ENCODE results near the gene LY6G6F. TPM values are rescaled to one million over a fixed set of nuclear protein-coding genes. Genes with fewer than 3 reads are reported as not detected.

Gene LY6G6F
- total RNA-seq, 2 experiments from 2014 or later: not detected

DNA sequence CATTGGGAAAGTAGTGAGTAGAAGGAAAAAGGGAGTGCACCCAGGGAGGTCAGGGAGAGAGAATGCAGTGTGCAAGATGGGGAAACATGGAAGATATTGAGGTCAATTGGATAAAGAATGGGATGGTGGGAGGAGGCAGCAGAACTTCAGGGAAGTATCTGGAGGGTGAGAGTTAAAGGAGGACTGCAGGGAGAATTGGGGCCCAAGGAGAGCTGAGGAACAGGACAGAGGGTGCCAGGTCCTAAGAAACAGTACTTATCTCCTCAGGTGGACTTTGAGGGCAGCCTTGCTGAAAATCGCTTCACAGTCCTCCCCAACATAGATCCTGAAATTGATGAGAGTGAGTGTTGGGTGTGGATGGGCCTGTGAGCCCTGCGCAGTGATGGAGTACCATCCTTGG lies 51.6 kb downstream of the LY6G6F start:
- H3K4me1 Mint-ChIP-seq (ENCODE audit: low read depth): no peaks in the 10 kb centered on the region
- H3K27ac Mint-ChIP-seq: no peak overlapping the region
- no peak overlapping the region for H3K4me3 Mint-ChIP-seq
- H3K27me3 Mint-ChIP-seq: no peaks in the 10 kb centered on the region
- intact Hi-C loops (cut with micrococcal nuclease): no loop called here
- H3K36me3 Mint-ChIP-seq: peaks cover 50% of the 10 kb centered on the region
- no peaks in the 10 kb centered on the region for H3K9me3 Mint-ChIP-seq
- CTCF ChIA-PET: interaction anchor here (1.0 to 2.2 kb wide), 2 partner anchors 12 to 15 kb away, joined by 3 to 13 read pairs; no protein-coding TSS in a partner anchor
- no peak for DNase-seq
- POLR2A ChIA-PET: interaction anchor here (0.6 to 0.9 kb wide), 2 partner anchors 18 to 92 kb away, joined by 3 read pairs; partner anchors contain the start of gene MSH5

Small RNAs within 50 kb of the gene (microRNA-seq; reads per million reads assigned to microRNA genes)
- not detected for gene MIR4646 (ENCODE audit: borderline microRNAs expressed, borderline number of aligned reads, borderline replicate concordance)

Other genes starting within 250 kb of the LY6G6F start
- 10 to 100 TPM; 21.1 to 23.2 TPM for gene MICB, start 208.7 kb upstream of the LY6G6F start, total RNA-seq
- not detected for gene MCCD1, start 177.9 kb upstream of the LY6G6F start, total RNA-seq
- gene DDX39B, start 164.9 kb upstream of the LY6G6F start, total RNA-seq: 100 to 1,000 TPM; 538 to 547 TPM
- gene ATP6V1G2, start 160.3 kb upstream of the LY6G6F start, total RNA-seq: 1 to 10 TPM; 1.4 to 1.6 TPM
- 10 to 100 TPM; 18.5 to 21.5 TPM for gene NFKBIL1, start 159.3 kb upstream of the LY6G6F start, total RNA-seq
- gene LTA, start 134.6 kb upstream of the LY6G6F start, total RNA-seq: 100 to 1,000 TPM; 696 to 733 TPM
- 100 to 1,000 TPM; 165 to 167 TPM for gene TNF, start 131.3 kb upstream of the LY6G6F start, total RNA-seq
- 100 to 1,000 TPM; 161 to 164 TPM for gene LTB, start 124.4 kb upstream of the LY6G6F start, total RNA-seq
- gene LST1, start 120.6 kb upstream of the LY6G6F start, total RNA-seq: 10 to 100 TPM; 15.7 to 16.9 TPM
- gene NCR3, start 113.9 kb upstream of the LY6G6F start, total RNA-seq: 10 to 100 TPM; 11.7 to 12.2 TPM
- gene AIF1, start 91.6 kb upstream of the LY6G6F start, total RNA-seq: 10 to 100 TPM; 26.1 to 29.0 TPM
- gene PRRC2A, start 86.2 kb upstream of the LY6G6F start, total RNA-seq: 100 to 1,000 TPM; 246 to 257 TPM
- gene BAG6, start 54.2 kb upstream of the LY6G6F start, total RNA-seq: 100 to 1,000 TPM; 351 to 354 TPM
- 1 to 10 TPM; 2.9 to 3.1 TPM for gene APOM, start 51.0 kb upstream of the LY6G6F start, total RNA-seq
- gene C6orf47, start 46.1 kb upstream of the LY6G6F start, total RNA-seq: 10 to 100 TPM; 15.8 to 16.9 TPM
- gene GPANK1, start 41.9 kb upstream of the LY6G6F start, total RNA-seq: 10 to 100 TPM; 31.6 to 32.3 TPM
- gene CSNK2B, start 40.8 kb upstream of the LY6G6F start, total RNA-seq: 100 to 1,000 TPM; 227 to 234 TPM
- 10 to 100 TPM in 1 of 2 experiments, 1 to 10 TPM in 1; 9.2 to 11.6 TPM for gene LY6G5B, start 36.9 kb upstream of the LY6G6F start, total RNA-seq
- gene LY6G5C, start 25.8 kb upstream of the LY6G6F start, total RNA-seq: 1 to 10 TPM; 1.4 to 1.8 TPM
- 10 to 100 TPM; 29.1 to 29.6 TPM for gene ABHD16A, start 3.5 kb upstream of the LY6G6F start, total RNA-seq
- not detected for gene LY6G6D, start 8.5 kb downstream of the LY6G6F start, total RNA-seq
- not detected for gene LY6G6C, start 14.9 kb downstream of the LY6G6F start, total RNA-seq
- gene MPIG6B, start 16.5 kb downstream of the LY6G6F start, total RNA-seq: not detected
- 1 to 10 TPM; 6.2 to 6.6 TPM for gene DDAH2, start 22.4 kb downstream of the LY6G6F start, total RNA-seq
- gene CLIC1, start 29.7 kb downstream of the LY6G6F start, total RNA-seq: 100 to 1,000 TPM; 430 to 442 TPM
- 10 to 100 TPM; 80.9 to 83.8 TPM for gene MSH5, start 33.1 kb downstream of the LY6G6F start, total RNA-seq
- 10 to 100 TPM; 11.3 to 13.2 TPM for gene SAPCD1, start 55.8 kb downstream of the LY6G6F start, total RNA-seq
- gene VWA7, start 70.5 kb downstream of the LY6G6F start, total RNA-seq: 1 to 10 TPM; 2.0 to 2.1 TPM
- 100 to 1,000 TPM; 141 to 153 TPM for gene VARS1, start 88.9 kb downstream of the LY6G6F start, total RNA-seq
- gene LSM2, start 100.1 kb downstream of the LY6G6F start, total RNA-seq: 100 to 1,000 TPM; 142 to 143 TPM
- gene HSPA1L, start 108.4 kb downstream of the LY6G6F start, total RNA-seq: 1 to 10 TPM; 2.0 TPM
- gene HSPA1A, start 108.7 kb downstream of the LY6G6F start, total RNA-seq: 10 to 100 TPM; 68.5 to 69.9 TPM
- 10 to 100 TPM; 59.5 to 62.3 TPM for gene HSPA1B, start 120.9 kb downstream of the LY6G6F start, total RNA-seq
- 10 to 100 TPM; 13.0 to 13.4 TPM for gene NEU1, start 156.0 kb downstream of the LY6G6F start, total RNA-seq
- gene SLC44A4, start 172.1 kb downstream of the LY6G6F start, total RNA-seq: under 1 TPM in 1 of 2 experiments, not detected in 1; 0.17 TPM
- gene EHMT2, start 190.8 kb downstream of the LY6G6F start, total RNA-seq: 10 to 100 TPM; 45.5 to 46.0 TPM
- 1 to 10 TPM; 1.8 to 2.0 TPM for gene ZBTB12, start 195.2 kb downstream of the LY6G6F start, total RNA-seq
- gene C2, start 220.9 kb downstream of the LY6G6F start, total RNA-seq: 1 to 10 TPM in 1 of 2 experiments, under 1 TPM in 1; 0.97 to 1.0 TPM
- under 1 TPM; 0.76 to 0.82 TPM for gene CFB, start 239.2 kb downstream of the LY6G6F start, total RNA-seq